Activated CD4-positive, alpha-beta T cell treated with anti-CD3 and anti-CD28 coated beads, Interleukin-2, amount 10 ng/mL, durations not matched to agents 24 days and 14 days (primary cell): ENCODE data around the gene RCE1. TPM values are rescaled to one million over a fixed set of nuclear protein-coding genes. Genes with fewer than 3 reads are reported as not detected.
"Not testable (repeated sequence)": the region's sequence is repeated elsewhere in the genome, so short reads cannot be mapped to it uniquely, and the experiment has no call there.

ENCODE experiments used
- DNase-seq: peaks from one replicate; pipeline ENCODE4 v3.0.0; 2022
- H3K27ac Mint-ChIP-seq: one replicate; pipeline ENCODE4 v1.8.0; 2022; ENCODE audit warnings: mild to moderate bottlenecking, mixed read lengths
- H3K27me3 Mint-ChIP-seq: one replicate; pipeline ENCODE4 v1.8.0; 2022; ENCODE audit warnings: mixed read lengths
- H3K36me3 Mint-ChIP-seq: one replicate; pipeline ENCODE4 v1.8.0; 2022; ENCODE audit warnings: low read depth, mild to moderate bottlenecking, mixed read lengths
- H3K4me1 Mint-ChIP-seq: one replicate; pipeline ENCODE4 v1.8.0; 2021; ENCODE audit warnings: mixed read lengths
- H3K4me3 Mint-ChIP-seq: one replicate; pipeline ENCODE4 v1.8.0; 2022; ENCODE audit warnings: mild to moderate bottlenecking, moderate library complexity, mixed read lengths
- H3K9me3 Mint-ChIP-seq: one replicate; pipeline ENCODE4 v1.8.0; 2021; ENCODE audit warnings: mixed read lengths
- intact Hi-C: fragments of 100-400 bp; cut with micrococcal nuclease; formaldehyde crosslinking; loops from one replicate; pipeline ENCODE4 v1.15.1; 2023
- total RNA-seq: library from RNA; stranded (reverse); gene quantifications from 2 replicates; pipeline ENCODE4 v1.2.3, GENCODE V29; 2022

RCE1 gene
- total RNA-seq: 28.5 and 32.9 TPM in 2 replicates

GRCh38 chr11:66842896-66843775 lies at the start of gene RCE1:
RCE1 (plus strand) TSS chr11:66843441; CDS start chr11:66843456, 15 bp downstream.
- DNase-seq: peak; percentile 98
- H3K4me1 Mint-ChIP-seq: peaks cover 42% of the 10 kb centered on the region
- H3K36me3 Mint-ChIP-seq: peaks cover 34% of the 10 kb centered on the region
- no peaks in the 10 kb centered on the region for H3K27me3 Mint-ChIP-seq
- peak within 1 kb of the TSS; percentile 91 for H3K4me3 Mint-ChIP-seq
- intact Hi-C loops: loop anchor here (1.0 to 2.0 kb wide), 2 partner anchors 13 to 98 kb away; a partner anchor contains a TSS
- peak within 1 kb of the TSS; percentile 96 for H3K27ac Mint-ChIP-seq
- H3K9me3 Mint-ChIP-seq: no peaks in the 10 kb centered on the region

- intact Hi-C loops: not testable (repeated sequence)
Measured at GRCh38 chr11:66799815-66800214, 43.4 kb upstream of the RCE1 start.

GRCh38 chr11:66800720-66801428 lies 42.4 kb upstream of the RCE1 start:
- intact Hi-C loops: no loop called here
- Mint-ChIP-seq H3K27me3 (no peaks in the 10 kb centered on the region), H3K36me3 (no peaks in the 10 kb centered on the region), H3K9me3 (no peaks in the 10 kb centered on the region), H3K27ac (no peak overlapping the region), H3K4me1 (no peaks in the 10 kb centered on the region), H3K4me3 (no peak overlapping the region)
- DNase-seq: no peak

More at GRCh38 chr11:66799815-66800214, 43.4 kb upstream of the RCE1 start:
- DNase-seq, H3K27ac Mint-ChIP-seq, H3K9me3 Mint-ChIP-seq, H3K4me3 Mint-ChIP-seq, H3K4me1 Mint-ChIP-seq, H3K36me3 Mint-ChIP-seq, H3K27me3 Mint-ChIP-seq: not testable (repeated sequence)

- Mint-ChIP-seq H3K27me3 (no peaks in the 10 kb centered on the region), H3K27ac (no peak overlapping the region), H3K4me3 (no peak overlapping the region), H3K9me3 (no peaks in the 10 kb centered on the region), H3K36me3 (no peaks in the 10 kb centered on the region), H3K4me1 (no peaks in the 10 kb centered on the region)
- no peak for DNase-seq
- intact Hi-C loops: no loop called here
Measured at GRCh38 chr11:66809592-66809991, 33.6 kb upstream of the RCE1 start.

- H3K4me1 Mint-ChIP-seq: peaks cover 3% of the 10 kb centered on the region
- H3K4me3 Mint-ChIP-seq: no peak overlapping the region
- DNase-seq: no peak
- no peak overlapping the region for H3K27ac Mint-ChIP-seq
- no peaks in the 10 kb centered on the region for H3K9me3 Mint-ChIP-seq
- H3K27me3 Mint-ChIP-seq: no peaks in the 10 kb centered on the region
- intact Hi-C loops: loop anchor here (10.0 kb wide), 1 partner anchor 56 kb away; no protein-coding TSS in a partner anchor
- no peaks in the 10 kb centered on the region for H3K36me3 Mint-ChIP-seq
Measured at GRCh38 chr11:66810576-66811185, 32.6 kb upstream of the RCE1 start.

GRCh38 chr11:66814678-66815077 lies 28.6 kb upstream of the RCE1 start:
- intact Hi-C loops: loop anchor here (10.0 kb wide), 1 partner anchor 60 kb away; no protein-coding TSS in a partner anchor
- no peaks in the 10 kb centered on the region for H3K27me3 Mint-ChIP-seq
- H3K27ac Mint-ChIP-seq: no peak overlapping the region
- no peaks in the 10 kb centered on the region for H3K36me3 Mint-ChIP-seq
- peaks cover 4% of the 10 kb centered on the region for H3K4me1 Mint-ChIP-seq
- H3K9me3 Mint-ChIP-seq: no peaks in the 10 kb centered on the region
- DNase-seq: no peak
- no peak overlapping the region for H3K4me3 Mint-ChIP-seq

- Mint-ChIP-seq H3K9me3 (no peaks in the 10 kb centered on the region), H3K4me1 (peaks cover 4% of the 10 kb centered on the region), H3K36me3 (no peaks in the 10 kb centered on the region), H3K27ac (no peak overlapping the region), H3K4me3 (no peak overlapping the region), H3K27me3 (no peaks in the 10 kb centered on the region)
- intact Hi-C loops: loop anchor here (10.0 kb wide), 1 partner anchor 61 kb away; no protein-coding TSS in a partner anchor
- no peak for DNase-seq
Measured at GRCh38 chr11:66815646-66816045, 27.6 kb upstream of the RCE1 start.

GRCh38 chr11:66818231-66818955 lies 24.8 kb upstream of the RCE1 start:
- intact Hi-C loops: loop anchor here (10.0 kb wide), 1 partner anchor 64 kb away; no protein-coding TSS in a partner anchor
- no peak for DNase-seq
- H3K27me3 Mint-ChIP-seq: no peaks in the 10 kb centered on the region
- peaks cover 4% of the 10 kb centered on the region for H3K4me1 Mint-ChIP-seq
- H3K27ac Mint-ChIP-seq: no peak overlapping the region
- no peak overlapping the region for H3K4me3 Mint-ChIP-seq
- no peaks in the 10 kb centered on the region for H3K36me3 Mint-ChIP-seq
- no peaks in the 10 kb centered on the region for H3K9me3 Mint-ChIP-seq

GRCh38 chr11:66820381-66820780 lies 22.9 kb upstream of the RCE1 start:
- peaks cover 4% of the 10 kb centered on the region for H3K4me1 Mint-ChIP-seq

GRCh38 chr11:66820901-66821300 lies 22.3 kb upstream of the RCE1 start:
- Mint-ChIP-seq H3K9me3 (no peaks in the 10 kb centered on the region), H3K36me3 (no peaks in the 10 kb centered on the region), H3K27me3 (no peaks in the 10 kb centered on the region), H3K4me3 (no peak overlapping the region), H3K27ac (no peak overlapping the region), H3K4me1 (no peaks in the 10 kb centered on the region)
- intact Hi-C loops: no loop called here
- no peak for DNase-seq

More at GRCh38 chr11:66820381-66820780, 22.9 kb upstream of the RCE1 start:
- Mint-ChIP-seq H3K4me3 (no peak overlapping the region), H3K27ac (no peak overlapping the region), H3K9me3 (no peaks in the 10 kb centered on the region), H3K27me3 (no peaks in the 10 kb centered on the region), H3K36me3 (no peaks in the 10 kb centered on the region)
- DNase-seq: no peak
- intact Hi-C loops: no loop called here

- H3K9me3 Mint-ChIP-seq: no peaks in the 10 kb centered on the region
- DNase-seq: no peak
- no peak overlapping the region for H3K4me3 Mint-ChIP-seq
- H3K27me3 Mint-ChIP-seq: no peaks in the 10 kb centered on the region
- H3K4me1 Mint-ChIP-seq: no peaks in the 10 kb centered on the region
- H3K36me3 Mint-ChIP-seq: no peaks in the 10 kb centered on the region
- intact Hi-C loops: no loop called here
- H3K27ac Mint-ChIP-seq: no peak overlapping the region
Measured at GRCh38 chr11:66823700-66824099, 19.5 kb upstream of the RCE1 start.

GRCh38 chr11:66824573-66824972 lies 18.7 kb upstream of the RCE1 start:
- H3K27ac Mint-ChIP-seq, H3K4me3 Mint-ChIP-seq, intact Hi-C loops, H3K36me3 Mint-ChIP-seq, H3K9me3 Mint-ChIP-seq, H3K4me1 Mint-ChIP-seq, H3K27me3 Mint-ChIP-seq, DNase-seq: not testable (repeated sequence)

- peaks cover 6% of the 10 kb centered on the region for H3K4me1 Mint-ChIP-seq
- intact Hi-C loops: loop anchor here (1.0 to 10.0 kb wide), 2 partner anchors 140 to 260 kb away; no protein-coding TSS in a partner anchor
- H3K27me3 Mint-ChIP-seq: no peaks in the 10 kb centered on the region
- DNase-seq: no peak
- no peak overlapping the region for H3K4me3 Mint-ChIP-seq
- no peaks in the 10 kb centered on the region for H3K9me3 Mint-ChIP-seq
- no peak overlapping the region for H3K27ac Mint-ChIP-seq
- peaks cover 8% of the 10 kb centered on the region for H3K36me3 Mint-ChIP-seq
Measured at GRCh38 chr11:66834539-66834845, 8.7 kb upstream of the RCE1 start.
